ENCODE data around the gene BPIFB2.

BPIFB2 gene

GRCh38 chr20:33008336-33009213 is 1.1 kb downstream of the BPIFB2 start:
- no peak for DNase-seq (ENCODE audit: low read depth)

DNA sequence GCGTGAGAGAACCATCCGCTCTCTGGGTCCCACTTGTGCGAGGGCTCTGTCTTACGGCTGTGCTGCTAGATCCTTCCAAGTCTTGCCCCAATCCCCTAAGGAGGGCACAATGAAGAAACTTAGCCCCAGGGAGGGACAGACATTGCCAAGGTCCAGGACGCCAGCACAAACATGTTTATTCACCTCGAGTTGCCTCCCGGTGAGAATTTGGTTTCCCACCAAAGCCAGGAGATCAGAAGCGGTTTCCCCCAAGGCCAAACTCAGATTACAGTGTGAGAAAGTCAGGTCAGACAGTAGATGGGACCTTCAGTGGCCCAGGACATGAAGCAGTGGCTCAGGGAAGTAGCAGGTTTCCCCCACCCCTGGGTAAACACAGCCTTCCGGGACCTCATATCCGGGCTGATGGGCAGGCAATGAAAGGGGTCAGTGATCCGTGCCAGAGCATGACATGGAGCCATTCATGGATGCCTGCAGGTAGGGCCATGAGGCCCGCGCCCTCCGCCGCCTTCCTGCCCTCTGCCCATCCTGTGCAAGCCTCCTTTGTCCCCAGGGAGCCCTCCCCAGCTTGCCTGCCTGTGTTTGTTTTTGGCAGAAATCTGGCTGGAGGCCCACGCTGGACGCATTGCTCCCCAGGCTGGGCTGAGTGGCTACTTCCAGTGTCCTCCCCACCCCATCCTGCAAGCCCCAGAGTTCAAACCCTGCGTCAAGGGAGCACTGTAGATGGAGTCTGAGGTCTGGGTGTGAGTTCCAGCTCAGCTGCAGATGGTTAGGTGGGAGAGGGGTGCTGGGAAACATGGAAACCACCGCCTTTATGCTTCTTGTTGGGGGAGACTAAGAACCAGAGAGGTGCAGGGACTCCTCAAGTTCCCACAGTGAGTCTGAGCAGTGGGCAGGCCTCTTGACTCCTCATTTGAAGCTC is 2.0 kb downstream of the BPIFB2 start:
- no peak for DNase-seq (ENCODE audit: low read depth)

DNA sequence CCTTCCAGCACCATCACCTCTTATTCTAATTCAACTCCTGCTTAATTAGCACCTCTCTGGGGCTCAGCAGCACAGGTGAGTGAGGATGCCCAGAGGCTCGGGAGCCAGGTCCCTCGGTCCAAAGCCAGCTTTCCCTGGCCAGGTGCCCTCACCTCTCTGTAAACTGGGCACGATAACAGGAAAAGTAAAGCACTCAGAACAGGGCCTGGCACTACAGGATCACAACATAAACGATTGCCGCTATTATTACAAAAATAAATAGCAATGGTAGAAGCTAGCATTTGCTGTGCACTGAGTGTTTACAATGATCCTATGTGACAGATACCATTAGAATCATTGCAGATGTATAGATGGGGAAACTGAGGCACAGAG is 2.6 kb downstream of the BPIFB2 start:
- DNase-seq (ENCODE audit: low read depth) = no peak

GRCh38 chr20:33010674-33011449 is 3.4 kb downstream of the BPIFB2 start:
- DNase-seq (ENCODE audit: low read depth) = no peak

DNA sequence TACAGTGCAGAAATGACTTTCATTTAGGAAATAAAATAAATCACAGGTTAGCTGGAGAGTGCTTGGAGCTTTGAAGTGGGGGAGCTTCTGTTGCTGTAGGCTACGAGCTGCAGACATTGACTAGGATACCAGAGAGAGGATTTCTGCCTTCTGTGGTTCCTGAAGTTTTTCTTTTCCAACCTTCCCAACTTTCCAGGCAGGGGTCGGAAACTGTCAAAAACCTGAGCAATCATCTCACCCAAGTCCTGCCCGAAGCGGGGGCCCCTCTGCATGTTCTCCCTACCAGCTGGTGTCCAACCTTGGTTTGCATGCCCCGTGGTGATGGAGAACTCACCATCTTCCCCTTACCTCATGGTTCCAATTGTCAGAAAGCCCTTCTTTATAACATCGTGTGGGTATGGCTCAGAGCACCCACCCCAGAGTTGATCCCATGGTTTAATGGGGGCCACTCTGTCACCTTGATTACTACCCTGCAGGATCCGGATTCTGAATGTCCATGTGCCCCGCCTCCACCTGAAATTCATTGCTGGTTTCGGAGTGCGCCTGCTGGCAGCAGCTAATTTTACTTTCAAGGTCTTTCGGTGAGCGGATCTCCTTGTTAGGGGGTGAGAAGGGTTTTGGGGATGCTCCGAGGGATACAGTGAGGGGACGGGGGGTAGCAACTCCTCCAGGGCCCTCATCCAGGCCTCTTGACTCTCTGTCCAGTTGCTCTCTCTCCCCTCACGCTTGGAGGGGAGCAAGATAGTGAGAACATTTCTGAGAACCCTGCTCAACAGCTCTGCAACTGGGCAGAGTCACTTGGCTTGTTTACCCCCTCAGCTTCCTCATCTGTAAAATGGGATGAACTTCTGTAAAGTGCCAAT is 5.1 kb downstream of the BPIFB2 start:
- no peak for DNase-seq (ENCODE audit: low read depth)

GRCh38 chr20:33013701-33014326 is 6.3 kb downstream of the BPIFB2 start:
- DNase-seq (ENCODE audit: low read depth) = no peak

- no peak for DNase-seq (ENCODE audit: low read depth)
Observed at GRCh38 chr20:33014336-33015113, 7.0 kb downstream of the BPIFB2 start.

DNA sequence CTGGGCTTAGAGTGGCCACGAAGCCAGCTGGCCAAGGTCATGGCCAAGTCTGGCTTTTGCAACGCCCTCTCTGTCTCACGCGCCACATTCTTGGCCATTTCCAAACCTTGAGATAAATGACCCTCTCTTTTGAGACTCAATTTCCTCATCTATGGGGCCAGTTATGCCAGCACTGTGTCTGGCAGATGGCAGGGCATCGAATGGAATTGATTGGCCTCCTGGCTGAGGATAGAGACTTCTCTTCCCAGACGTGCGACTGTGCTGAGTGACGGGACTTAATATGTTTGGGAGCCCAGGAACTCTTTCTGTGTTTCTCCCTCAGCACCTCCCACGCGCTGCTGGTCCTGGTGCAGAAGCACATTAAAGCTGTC is 7.6 kb downstream of the BPIFB2 start:
- no peak for DNase-seq (ENCODE audit: low read depth)

DNA sequence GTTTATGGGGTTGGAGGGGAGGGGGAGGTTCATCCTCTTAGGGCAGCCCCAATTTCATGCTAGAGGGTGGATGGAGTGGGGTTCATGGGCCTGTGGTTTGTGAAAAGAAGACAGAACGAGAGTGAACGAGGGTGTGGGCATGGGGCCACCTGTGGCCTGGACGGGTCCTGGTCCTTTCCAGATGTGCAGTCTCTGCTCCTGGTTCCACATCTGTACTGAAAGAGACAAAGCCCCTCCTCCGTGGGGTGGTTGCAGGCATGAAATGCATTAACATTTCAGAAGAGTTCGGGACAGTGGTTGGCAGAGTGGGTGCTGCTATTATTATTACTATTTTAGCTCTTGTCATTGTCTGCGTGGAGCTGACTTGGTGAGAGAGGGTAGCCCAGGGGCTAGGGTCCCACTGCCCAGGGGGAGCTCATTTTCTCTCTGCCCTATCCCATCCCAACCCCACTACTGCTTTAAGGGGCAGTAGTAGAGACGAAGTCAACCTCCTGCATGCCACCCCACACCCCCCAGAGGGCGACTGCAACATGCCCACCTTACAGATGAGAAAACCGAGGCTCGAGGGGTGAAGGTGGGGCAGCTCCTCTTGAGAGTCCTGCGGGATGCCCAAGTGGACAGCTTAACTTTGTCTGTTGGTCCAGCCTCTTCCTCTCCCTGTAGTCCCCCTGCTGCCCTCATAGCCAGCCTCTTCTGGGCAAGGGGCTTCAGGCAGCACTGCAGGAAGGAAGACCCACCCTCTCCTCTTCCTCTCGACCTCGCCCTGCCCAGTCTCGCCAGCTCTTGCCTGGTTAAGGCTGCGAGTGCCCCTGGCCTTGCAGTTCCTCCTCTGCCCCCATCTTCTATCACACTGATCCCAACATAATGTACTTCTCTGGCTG is 8.4 kb downstream of the BPIFB2 start:
- DNase-seq (ENCODE audit: low read depth) = no peak

DNA sequence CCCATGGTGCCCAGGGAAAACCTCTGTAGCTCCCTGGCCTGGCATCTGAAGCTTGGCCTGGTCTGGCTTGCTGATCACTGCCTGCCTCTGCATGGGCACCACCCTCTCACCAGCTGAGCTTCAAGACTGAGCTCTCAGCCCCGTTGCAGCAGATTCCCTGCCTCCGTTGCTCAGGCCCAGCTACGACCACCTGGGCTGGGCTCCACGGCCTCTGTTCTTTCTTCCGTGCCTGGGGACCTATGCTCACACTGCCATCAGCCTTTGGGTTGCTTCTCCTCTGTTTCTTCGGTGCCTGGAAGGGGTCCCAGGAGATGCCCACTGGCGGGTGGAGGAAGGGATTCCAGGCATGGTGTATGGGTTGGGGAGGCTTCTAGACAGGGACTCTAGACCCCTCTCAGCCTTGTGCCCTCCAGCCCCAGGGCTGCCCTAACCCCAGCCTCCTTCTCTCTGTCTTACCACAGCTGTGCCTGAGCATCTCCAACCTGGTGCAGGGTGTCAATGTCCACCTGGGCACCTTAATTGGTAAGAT is 9.1 kb downstream of the BPIFB2 start:
- DNase-seq (ENCODE audit: low read depth) = no peak

- DNase-seq (ENCODE audit: low read depth) = no peak
Observed at GRCh38 chr20:33017542-33017941, 10.0 kb downstream of the BPIFB2 start.

DNA sequence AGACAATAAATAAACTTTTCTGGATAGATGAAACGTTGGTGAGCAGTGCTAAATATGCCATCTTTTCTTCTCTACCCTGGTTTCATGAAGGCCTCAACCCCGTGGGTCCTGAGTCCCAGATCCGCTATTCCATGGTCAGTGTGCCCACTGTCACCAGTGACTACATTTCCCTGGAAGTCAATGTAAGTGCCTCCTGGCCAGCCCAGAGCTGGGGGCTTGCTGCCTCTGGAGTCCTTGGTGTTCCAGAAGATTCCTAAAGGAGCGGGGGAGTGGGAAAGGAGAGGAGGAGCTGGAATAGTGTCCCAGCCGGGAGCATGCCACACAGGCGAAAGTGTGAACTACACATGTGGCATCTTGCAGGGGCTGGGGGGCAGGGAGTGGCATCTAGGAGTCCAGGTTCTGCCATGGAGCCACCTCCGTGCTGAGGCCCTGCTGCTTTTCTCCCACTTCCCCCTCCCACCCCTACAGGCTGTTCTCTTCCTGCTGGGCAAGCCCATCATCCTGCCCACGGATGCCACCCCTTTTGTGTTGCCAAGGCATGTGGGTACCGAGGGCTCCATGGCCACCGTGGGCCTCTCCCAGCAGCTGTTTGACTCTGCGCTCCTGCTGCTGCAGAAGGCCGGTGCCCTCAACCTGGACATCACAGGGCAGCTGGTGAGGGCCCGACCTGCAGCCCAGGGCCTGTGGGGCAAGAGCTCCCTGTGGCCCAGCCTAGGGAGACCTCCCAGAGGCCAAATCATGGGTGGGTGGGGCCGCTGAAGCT is 10.8 kb downstream of the BPIFB2 start:
- no peak for DNase-seq (ENCODE audit: low read depth)

- no peak for DNase-seq (ENCODE audit: low read depth)
Observed at GRCh38 chr20:33019465-33020277, 12.2 kb downstream of the BPIFB2 start.

- DNase-seq (ENCODE audit: low read depth) = no peak
Observed at GRCh38 chr20:33020278-33021161, 13.0 kb downstream of the BPIFB2 start.

DNA sequence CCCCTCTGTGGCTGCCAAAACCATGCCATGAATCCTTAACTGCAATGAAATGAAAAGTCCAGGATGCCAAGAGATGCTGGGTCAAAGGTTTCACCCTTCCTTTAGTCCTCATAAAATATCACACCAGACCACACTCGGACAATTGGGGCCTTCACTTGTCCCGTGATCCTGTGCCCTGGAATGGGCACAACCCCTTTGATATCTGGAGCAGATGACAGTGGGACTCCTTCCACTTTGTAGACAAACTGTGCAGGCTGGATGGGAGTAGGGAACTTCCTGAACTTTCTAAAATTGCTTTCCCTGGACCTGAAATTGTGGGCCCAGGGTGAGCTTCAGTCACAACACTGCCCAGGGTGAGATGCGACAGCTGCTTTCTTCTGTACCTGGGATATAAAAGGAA is 14.4 kb downstream of the BPIFB2 start:
- DNase-seq (ENCODE audit: low read depth) = no peak

- DNase-seq (ENCODE audit: low read depth) = no peak
Observed at GRCh38 chr20:33022289-33022688, 14.8 kb downstream of the BPIFB2 start.

All from stromal cell of bone marrow (primary cell).